HEK293 (cell line): Measurements from ENCODE around the gene HOXC10.

ENCODE experiments used
- CTCF ChIA-PET: fragments of 350-600 bp; formaldehyde crosslinking; extraction: SDS; loops from one replicate; lab custom pipeline; 2021; ENCODE audit warnings: antibody characterized with exemption; lab: Yijun Ruan, JAX
- POLR2A ChIA-PET: fragments of 300-600 bp; formaldehyde crosslinking; extraction: SDS; loops from one replicate; lab custom pipeline; 2020; ENCODE audit warnings: antibody characterized with exemption, inconsistent platforms; lab: Yijun Ruan, JAX
- H3K27ac ChIP-seq: fragments of 200-500 bp; sonication (Bioruptor generic); 2 replicates; pipeline ENCODE4 v1.5.1; 2014; ENCODE audit warnings: low read depth, low read length, control low read depth, inconsistent platforms; ENCODE audit errors: extremely low read depth
- H3K36me3 ChIP-seq, 2 experiments: fragments of 200-500 bp in 1 of 2; sonication (Bioruptor generic) in 1 of 2; 1 replicate in 1 of 2; 2 replicates in 1 of 2; pipeline ENCODE4 v1.5.1; 2014 to 2017; ENCODE audit warnings: inconsistent platforms in 2 of 2, low read length in 2 of 2; ENCODE audit not compliant: control insufficient read depth in 2 of 2, insufficient read depth in 1 of 2
- H3K4me1 ChIP-seq: fragments of 200-500 bp; sonication (Bioruptor generic); 2 replicates; pipeline ENCODE4 v1.5.1; 2014; ENCODE audit warnings: mild to moderate bottlenecking, low read length, inconsistent platforms; ENCODE audit not compliant: control insufficient read depth, insufficient read depth
- H3K4me3 ChIP-seq: 2 replicates; pipeline ENCODE4 v1.5.1; 2011; ENCODE audit warnings: low read depth, mild to moderate bottlenecking, control low read depth, low read length, moderate library complexity
- H3K9me3 ChIP-seq: fragments of 200-500 bp; sonication (Bioruptor generic); 2 replicates; pipeline ENCODE4 v1.5.1; 2014; ENCODE audit warnings: low read depth, low read length, inconsistent platforms; ENCODE audit not compliant: control insufficient read depth, insufficient read depth
- ELK4 ChIP-seq: IDR thresholded peaks from 2 replicates; pipeline ENCODE4 v1.6.1; 2011; ENCODE audit warnings: mild to moderate bottlenecking, low read depth, low read length, borderline replicate concordance
- KLF7 ChIP-seq: fragments of 450-650 bp; formaldehyde crosslinking; IDR thresholded peaks from 2 replicates; pipeline ENCODE4 v1.5.1; 2016; ENCODE audit warnings: missing biosample characterization, missing genetic modification characterization, borderline replicate concordance
- ZBTB44 ChIP-seq: fragments of 450-650 bp; IDR thresholded peaks from 2 replicates; pipeline ENCODE4 v1.5.1; 2018; ENCODE audit warnings: missing biosample characterization, mild to moderate bottlenecking, missing genetic modification characterization
- ZFP69B ChIP-seq: fragments of 450-650 bp; formaldehyde crosslinking; IDR thresholded peaks from 2 replicates; pipeline ENCODE4 v1.5.1; 2016; ENCODE audit warnings: missing biosample characterization, missing genetic modification characterization
- ZNF18 ChIP-seq: fragments of 450-650 bp; formaldehyde crosslinking; IDR thresholded peaks from 2 replicates; pipeline ENCODE4 v1.5.1; 2016; ENCODE audit warnings: missing biosample characterization, missing genetic modification characterization
- ZNF184 ChIP-seq: fragments of 450-650 bp; IDR thresholded peaks from 2 replicates; pipeline ENCODE4 v1.5.1; 2018; ENCODE audit warnings: missing biosample characterization, mild to moderate bottlenecking, missing genetic modification characterization
- ZNF202 ChIP-seq: fragments of 450-650 bp; formaldehyde crosslinking; IDR thresholded peaks from 2 replicates; pipeline ENCODE4 v1.5.1; 2016; ENCODE audit warnings: missing biosample characterization, missing genetic modification characterization, borderline replicate concordance
- ZNF292 ChIP-seq: fragments of 450-650 bp; formaldehyde crosslinking; IDR thresholded peaks from 2 replicates; pipeline ENCODE4 v1.5.1; 2016; ENCODE audit warnings: low read depth, missing biosample characterization, missing genetic modification characterization, borderline replicate concordance
- ZNF362 ChIP-seq: fragments of 450-650 bp; formaldehyde crosslinking; IDR thresholded peaks from 2 replicates; pipeline ENCODE4 v1.5.1; 2016; ENCODE audit warnings: missing biosample characterization, missing genetic modification characterization
- ZNF416 ChIP-seq: fragments of 450-650 bp; formaldehyde crosslinking; IDR thresholded peaks from 2 replicates; pipeline ENCODE4 v1.5.1; 2016; ENCODE audit warnings: missing biosample characterization, missing genetic modification characterization
- ZNF426 ChIP-seq: fragments of 450-650 bp; formaldehyde crosslinking; IDR thresholded peaks from 2 replicates; pipeline ENCODE4 v1.5.1; 2017; ENCODE audit warnings: missing biosample characterization, missing genetic modification characterization, mild to moderate bottlenecking, inconsistent platforms, moderate library complexity
- ZNF645 ChIP-seq: fragments of 450-650 bp; formaldehyde crosslinking; IDR thresholded peaks from 2 replicates; pipeline ENCODE4; 2016; ENCODE audit warnings: missing biosample characterization, missing genetic modification characterization
- ZNF692 ChIP-seq: fragments of 450-650 bp; formaldehyde crosslinking; IDR thresholded peaks from 2 replicates; pipeline ENCODE4 v1.5.1; 2016; ENCODE audit warnings: missing biosample characterization, missing genetic modification characterization
- ZNF701 ChIP-seq: fragments of 450-650 bp; formaldehyde crosslinking; IDR thresholded peaks from 2 replicates; pipeline ENCODE4 v1.5.1; 2016; ENCODE audit warnings: missing biosample characterization, missing genetic modification characterization
- ZSCAN16 ChIP-seq: fragments of 450-650 bp; formaldehyde crosslinking; IDR thresholded peaks from 2 replicates; pipeline ENCODE4 v1.5.1; 2016; ENCODE audit warnings: missing biosample characterization, missing genetic modification characterization
- ZSCAN4 ChIP-seq: fragments of 450-650 bp; formaldehyde crosslinking; IDR thresholded peaks from 2 replicates; pipeline ENCODE4 v1.5.1; 2017; ENCODE audit warnings: missing biosample characterization, missing genetic modification characterization

Gene HOXC10

GRCh38 chr12:53949631-53950436 lies 35.1 kb upstream of the HOXC10 start:
- H3K27ac ChIP-seq = no peak overlapping the region
- CTCF ChIA-PET = interaction anchor here (1.0 kb wide), 1 partner anchor 9 kb away, joined by 4 read pairs; no protein-coding TSS in a partner anchor
- H3K4me1 ChIP-seq = peaks cover 5% of the 10 kb centered on the region; the same call in 1 of the 2 replicates
- no peaks in the 10 kb centered on the region for H3K9me3 ChIP-seq
- peaks cover 0 to 14% of the 10 kb centered on the region in 2 experiments; a peak in 1 of 3 replicates for H3K36me3 ChIP-seq
- TF ChIP-seq ELK4 = no peak
- TF ChIP-seq ZNF184 (tag by site-specific recombination) = no peak
- no peak for TF ChIP-seq ZNF202 (tag by site-specific recombination)
- TF ChIP-seq KLF7 (tag by site-specific recombination) = no peak
- no peak for TF ChIP-seq ZNF18
- no peak for TF ChIP-seq ZBTB44 (tag by site-specific recombination)
- TF ChIP-seq ZSCAN4 (tag by site-specific recombination) = no peak
- no peak for TF ChIP-seq ZNF645 (tag by site-specific recombination)
- TF ChIP-seq ZNF362 (tag by site-specific recombination) = no peak
- TF ChIP-seq ZSCAN16 (tag by site-specific recombination) = no peak
- no peak for TF ChIP-seq ZNF701 (tag by site-specific recombination)
- no peak for TF ChIP-seq ZNF692
- no peak for TF ChIP-seq ZNF416 (tag by site-specific recombination)
- TF ChIP-seq ZNF292 = no peak
- no peak for TF ChIP-seq ZFP69B (tag by site-specific recombination)
- no peak for TF ChIP-seq ZNF426 (tag by site-specific recombination)
- POLR2A ChIA-PET = no interaction called here
- no peak overlapping the region for H3K4me3 ChIP-seq
